ENCODE data around the gene ALKBH8. TPM values are rescaled to one million over a fixed set of nuclear protein-coding genes. Genes with fewer than 3 reads are reported as not detected.
"Not testable (repeated sequence)": the region's sequence is repeated elsewhere in the genome, so short reads cannot be mapped to it uniquely, and the experiment has no call there.

Gene ALKBH8
- total and polyA plus RNA-seq, 2 of the 4 experiments (the other 2 are of a cell fraction), result 3.0 to 6.6 TPM

DNA sequence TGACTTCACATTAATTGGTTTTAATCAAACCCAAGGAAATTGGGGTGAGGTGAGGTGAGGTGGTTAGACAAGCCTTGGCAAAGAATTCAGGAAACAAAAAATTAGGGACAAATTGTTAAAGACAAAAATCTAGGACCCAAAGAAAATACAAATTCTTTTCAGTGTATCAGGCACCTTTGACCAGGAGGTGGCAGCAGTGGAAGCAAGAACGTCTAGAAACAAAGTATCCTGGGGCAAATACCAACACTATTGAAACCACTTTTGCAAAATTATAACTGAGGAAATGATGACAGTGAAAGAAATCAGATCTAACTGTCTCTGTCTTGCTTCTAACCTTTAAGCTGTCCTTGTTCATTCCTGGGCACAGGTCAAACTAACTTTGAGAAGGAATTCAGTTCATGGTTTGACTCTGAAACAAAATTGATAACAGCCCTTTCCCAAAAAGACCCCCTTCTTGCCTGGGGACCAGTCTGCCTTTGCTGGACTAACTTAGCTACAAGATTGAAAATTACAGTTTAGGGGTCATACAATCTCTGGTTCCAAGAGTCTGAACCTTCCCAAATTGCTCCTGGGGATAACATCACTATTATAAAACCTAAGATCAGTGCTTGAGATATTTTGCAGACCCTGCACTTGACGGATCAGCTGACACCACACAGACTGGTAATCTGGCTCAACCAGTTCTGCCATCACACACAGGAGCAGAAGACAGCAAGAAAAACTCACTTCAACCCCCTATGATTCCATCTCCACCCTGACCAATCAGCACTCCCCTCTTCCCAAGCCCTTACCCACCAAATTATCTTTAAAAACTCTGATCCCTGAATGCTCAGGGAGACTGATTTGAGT lies 11.2 kb upstream of the ALKBH8 start:
- H2BK5ac ChIP-seq (ENCODE audit: low read depth, low read length, poor library complexity, severe bottlenecking); H3K18ac ChIP-seq (ENCODE audit: low read depth, low read length); H3K4me1 ChIP-seq (ENCODE audit: control insufficient read depth, insufficient read depth, low read length); H2BK15ac ChIP-seq (ENCODE audit: low read depth, low read length); H4K8ac ChIP-seq (ENCODE audit: low read depth in 2 of 2, low read length in 2 of 2); H3K9me3 ChIP-seq (ENCODE audit: control insufficient read depth, insufficient read depth, low read length); H4K20me1 ChIP-seq (ENCODE audit: insufficient read depth, low read length); H2BK20ac ChIP-seq (ENCODE audit: low read depth, low read length); H3K79me1 ChIP-seq (ENCODE audit: low read depth in 1 of 2, low read length in 2 of 2); H3K27me3 ChIP-seq (ENCODE audit: control insufficient read depth, insufficient read depth, low read length); H3K27ac ChIP-seq (ENCODE audit: insufficient read depth, low read length); dilution Hi-C loops (cut with HindIII; ENCODE audit: low sequenced_read_pairs, unreplicated experiment); H4K5ac ChIP-seq (ENCODE audit: low read depth, low read length); H3K4me3 ChIP-seq (ENCODE audit: insufficient read depth, low read depth, low read length); POLR2A ChIA-PET (ENCODE audit: unreplicated experiment); H3K36me3 ChIP-seq (ENCODE audit: control insufficient read depth, insufficient read depth, low read length); H3K4me2 ChIP-seq (ENCODE audit: low read depth, low read length); H4K91ac ChIP-seq (ENCODE audit: insufficient read depth, low read depth, low read length); BruUV-seq (replicated peaks); H2BK120ac ChIP-seq (ENCODE audit: low read depth, low read length); H3K14ac ChIP-seq (replicated peaks; ENCODE audit: low read depth, low read length); H3K4ac ChIP-seq (ENCODE audit: low read depth, low read length); H2AFZ ChIP-seq (replicated peaks; ENCODE audit: low read length, poor library complexity); H2AK9ac ChIP-seq (replicated peaks; ENCODE audit: low read depth, low read length, poor library complexity); H2AK5ac ChIP-seq (ENCODE audit: low read depth, low read length); H3K9me1 ChIP-seq (ENCODE audit: insufficient read depth, low read length); H3K9ac ChIP-seq (ENCODE audit: low read depth, low read length); H3K56ac ChIP-seq (ENCODE audit: extremely low read depth, insufficient read depth, low read length); H3K23ac ChIP-seq (ENCODE audit: low read depth, low read length): not testable (repeated sequence)
- WGBS, 2 experiments (ENCODE audit: extremely low coverage in 2 of 2, insufficient read length in 1 of 2), result no CpG with 5 or more reads among the region's 2 CpGs
- intact Hi-C loops (cut with micrococcal nuclease), result loop anchor here (1.0 to 2.0 kb wide), 4 partner anchors 28 to 322 kb away; no protein-coding TSS in a partner anchor
- ATAC-seq (ENCODE audit: low read depth) (peak; percentile 76), DNase-seq (peak; percentile 47)
- in situ Hi-C loops (cut with MboI; ENCODE audit: low sequenced_read_pairs), result loop anchor here (10.0 to 25.0 kb wide), 2 partner anchors 198 to 1086 kb away; partner anchors contain the start of gene DDX10
- peak; percentile 86 for TF ChIP-seq SMC3 (IDR thresholded peaks at IDR 0.05; ENCODE audit: low read depth, low read length)
- TF ChIP-seq, protein P1, sequence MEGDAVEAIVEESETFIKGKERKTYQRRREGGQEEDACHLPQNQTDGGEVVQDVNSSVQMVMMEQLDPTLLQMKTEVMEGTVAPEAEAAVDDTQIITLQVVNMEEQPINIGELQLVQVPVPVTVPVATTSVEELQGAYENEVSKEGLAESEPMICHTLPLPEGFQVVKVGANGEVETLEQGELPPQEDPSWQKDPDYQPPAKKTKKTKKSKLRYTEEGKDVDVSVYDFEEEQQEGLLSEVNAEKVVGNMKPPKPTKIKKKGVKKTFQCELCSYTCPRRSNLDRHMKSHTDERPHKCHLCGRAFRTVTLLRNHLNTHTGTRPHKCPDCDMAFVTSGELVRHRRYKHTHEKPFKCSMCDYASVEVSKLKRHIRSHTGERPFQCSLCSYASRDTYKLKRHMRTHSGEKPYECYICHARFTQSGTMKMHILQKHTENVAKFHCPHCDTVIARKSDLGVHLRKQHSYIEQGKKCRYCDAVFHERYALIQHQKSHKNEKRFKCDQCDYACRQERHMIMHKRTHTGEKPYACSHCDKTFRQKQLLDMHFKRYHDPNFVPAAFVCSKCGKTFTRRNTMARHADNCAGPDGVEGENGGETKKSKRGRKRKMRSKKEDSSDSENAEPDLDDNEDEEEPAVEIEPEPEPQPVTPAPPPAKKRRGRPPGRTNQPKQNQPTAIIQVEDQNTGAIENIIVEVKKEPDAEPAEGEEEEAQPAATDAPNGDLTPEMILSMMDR (conservative IDR thresholded peaks at IDR 0.05; ENCODE audit: low read depth, low read length), result peak; percentile 83
- TF ChIP-seq RAD21 (IDR thresholded peaks at IDR 0.05; ENCODE audit: low read length), result peak; percentile 74
- CTCF ChIA-PET, result interaction anchor here (1.3 to 2.5 kb wide), 3 partner anchors 111 to 194 kb away, joined by 4 to 15 read pairs (median 7); no protein-coding TSS in a partner anchor
